NCI-H187 (cell line): ENCODE results near the gene PCDHA1.
A peak's percentile ranks its signal among the peaks of the same experiment; 100 is the strongest.

Experiments used
- DNase-seq, 2 experiments: peaks; one replicate each; lab custom pipeline; 2025; lab: John Stamatoyannopoulos, UW

PCDHA1 gene

GRCh38 chr5:141042555-141042954, 256.6 kb downstream of the PCDHA1 start:
- DNase-seq, result no peak

DNA sequence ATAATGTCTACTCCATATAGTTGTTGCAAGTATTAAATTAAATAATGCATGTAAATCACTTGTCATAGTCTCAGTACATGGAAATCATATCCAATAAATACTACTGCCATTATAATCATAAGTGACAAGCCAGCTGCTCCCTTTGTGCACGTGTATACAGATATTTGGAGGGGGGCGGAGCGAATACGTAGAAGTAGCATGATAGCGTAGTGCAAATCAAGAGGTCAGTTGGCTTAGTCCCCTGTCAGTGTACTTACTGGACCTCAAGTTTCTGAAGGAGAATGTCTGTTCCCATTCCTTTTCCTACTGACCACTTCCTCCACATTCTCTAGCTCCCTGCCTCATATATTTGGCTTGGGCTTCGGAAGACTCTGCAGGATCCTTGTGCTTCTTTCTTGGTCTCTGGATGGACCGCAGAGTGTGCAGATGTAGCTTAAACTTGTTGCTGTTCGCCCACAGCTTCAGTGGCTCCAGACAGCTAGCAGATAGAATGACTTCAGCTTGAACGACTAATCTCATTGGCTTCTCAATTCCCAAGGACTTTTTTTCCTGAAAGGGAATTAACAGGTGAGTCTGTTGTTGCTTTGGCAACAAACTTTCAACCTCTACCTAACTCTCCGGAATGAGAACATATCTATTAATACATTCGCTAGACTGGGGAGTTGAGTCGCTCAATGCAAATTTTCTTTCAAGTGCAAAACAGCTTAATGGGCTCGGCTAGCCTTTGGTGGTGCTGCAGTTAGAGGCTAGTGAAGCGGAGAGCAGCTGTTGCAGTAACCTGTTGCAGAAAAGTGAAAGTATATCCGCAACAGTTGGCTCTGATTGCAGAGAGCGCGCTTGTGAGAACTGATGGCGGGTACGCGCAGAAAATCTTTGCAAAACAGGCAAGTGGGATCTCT, 264.9 kb downstream of the PCDHA1 start, which contains the start of gene PCDHB1:
TSS of gene PCDHB1 (plus strand) at position 753 of the 899 bp plus-strand sequence. CDS start at position 850, 97 bp downstream.
- DNase-seq, result peak in 1 of 2 experiments; percentile 70

- peak in 1 of 2 experiments; percentile 70 for DNase-seq
Measured at GRCh38 chr5:141051521-141051866, 265.6 kb downstream of the PCDHA1 start.
